GM19238 (cell line): Measurements from ENCODE around the gene ZHX3.
"Not testable (repeated sequence)": the region's sequence is repeated elsewhere in the genome, so short reads cannot be mapped to it uniquely, and the experiment has no call there.

ENCODE experiments used
- DNase-seq: peaks from one replicate; pipeline ENCODE4 v3.0.0; 2011; ENCODE audit warnings: low spot score; ENCODE audit not compliant: insufficient read length

Gene ZHX3

DNA sequence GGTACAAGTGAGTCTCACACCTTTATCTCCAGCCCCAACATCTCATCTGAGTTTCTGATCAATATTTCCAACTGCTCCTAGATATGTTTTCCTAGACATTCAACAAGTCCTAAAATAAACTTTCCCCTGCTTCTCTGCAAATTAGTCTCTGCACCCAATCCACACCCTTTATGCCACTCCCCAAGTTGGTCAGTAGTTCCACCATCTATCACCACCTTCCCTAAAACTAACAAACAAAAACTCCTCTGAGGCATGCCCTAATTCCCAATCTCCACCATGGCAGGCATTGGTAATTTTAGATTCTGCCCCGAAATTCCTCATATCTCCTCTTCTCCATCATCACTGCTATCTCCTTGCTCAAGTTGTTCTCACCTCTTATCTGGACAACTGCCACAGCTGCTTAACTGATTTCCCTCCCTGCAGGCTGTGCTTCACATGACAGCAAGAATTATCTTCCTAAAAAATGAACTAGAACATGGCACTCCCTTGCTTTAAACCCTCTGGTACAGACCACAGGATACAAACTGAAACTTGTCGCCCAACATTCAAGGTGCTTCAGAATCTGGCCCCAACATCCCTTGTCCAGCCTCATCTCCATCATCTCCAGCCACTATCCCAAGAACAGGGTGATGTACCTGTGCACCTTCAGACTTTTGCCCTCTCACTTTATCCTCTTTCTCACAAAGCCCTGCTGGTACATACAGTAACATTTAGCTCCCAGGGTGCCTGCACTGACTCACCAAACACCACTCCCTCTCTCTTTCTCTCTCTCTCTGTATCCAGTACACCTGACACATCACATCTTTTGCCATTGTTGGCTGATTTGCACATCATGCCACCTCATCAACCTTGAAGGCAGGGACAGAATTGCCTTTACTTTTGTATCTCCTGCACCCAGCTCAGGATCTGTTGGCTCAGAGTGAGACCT lies 55.5 kb downstream of the ZHX3 start:
- DNase-seq, result no peak

DNA sequence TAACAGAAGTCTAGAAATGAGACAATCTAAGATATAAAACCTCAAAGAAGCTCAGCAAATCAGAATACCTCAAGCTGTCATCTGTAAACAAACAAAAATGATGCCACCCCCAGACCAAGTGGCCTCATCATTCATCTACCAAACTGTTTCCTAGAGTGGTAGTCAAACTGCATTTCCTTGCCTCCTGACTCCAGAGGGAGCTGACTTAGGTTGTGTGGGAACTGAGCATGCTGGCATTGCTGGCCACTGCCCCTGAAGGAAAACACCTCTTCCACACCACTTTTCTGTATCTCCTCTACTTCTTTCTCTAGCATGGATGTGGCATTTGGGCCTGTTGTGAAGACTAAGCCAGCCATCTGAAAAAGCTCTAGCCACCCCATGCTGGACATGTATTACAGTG lies 56.3 kb downstream of the ZHX3 start:
- no peak for DNase-seq

DNA sequence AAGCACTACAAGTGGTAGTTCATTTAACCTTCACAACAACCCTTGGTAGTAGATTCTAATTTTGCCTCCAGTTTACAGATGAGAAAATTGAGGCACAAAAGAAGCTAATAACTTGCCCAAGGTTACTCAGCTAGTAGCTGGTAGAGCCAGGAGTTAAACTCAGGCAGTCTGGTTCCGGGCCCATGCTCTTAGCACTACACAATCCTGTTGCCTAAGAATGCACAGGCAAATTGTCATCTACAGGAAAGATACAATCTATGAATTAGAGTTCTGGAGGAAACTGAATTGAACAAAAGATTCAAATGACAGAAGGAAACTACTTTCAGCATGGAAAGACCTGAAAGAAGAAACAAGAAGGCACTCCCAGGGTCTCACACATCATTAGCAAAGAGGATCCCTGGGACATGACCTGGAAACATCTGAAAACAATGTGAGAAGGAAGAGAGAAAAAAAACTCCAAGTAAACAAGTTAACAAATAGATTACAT lies 56.8 kb downstream of the ZHX3 start:
- DNase-seq, result no peak

DNA sequence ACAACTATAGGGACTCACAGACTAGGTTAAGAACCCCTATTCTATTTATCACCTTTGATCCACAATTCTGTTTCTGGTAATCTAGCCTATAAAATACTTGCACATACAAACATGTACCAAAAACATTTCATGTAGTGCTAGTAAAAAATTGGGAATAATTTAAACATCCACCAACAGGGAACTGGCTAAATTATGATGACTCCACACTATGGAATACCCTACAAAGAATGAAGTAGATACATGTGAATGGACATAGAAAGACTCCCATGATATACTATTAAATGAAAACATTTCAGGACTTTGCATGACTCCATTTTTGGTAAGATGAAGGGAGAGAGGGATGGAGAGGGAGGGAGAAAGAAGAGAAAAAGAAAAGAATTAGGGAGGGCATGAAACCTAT lies 58.2 kb downstream of the ZHX3 start:
- DNase-seq, result no peak

DNA sequence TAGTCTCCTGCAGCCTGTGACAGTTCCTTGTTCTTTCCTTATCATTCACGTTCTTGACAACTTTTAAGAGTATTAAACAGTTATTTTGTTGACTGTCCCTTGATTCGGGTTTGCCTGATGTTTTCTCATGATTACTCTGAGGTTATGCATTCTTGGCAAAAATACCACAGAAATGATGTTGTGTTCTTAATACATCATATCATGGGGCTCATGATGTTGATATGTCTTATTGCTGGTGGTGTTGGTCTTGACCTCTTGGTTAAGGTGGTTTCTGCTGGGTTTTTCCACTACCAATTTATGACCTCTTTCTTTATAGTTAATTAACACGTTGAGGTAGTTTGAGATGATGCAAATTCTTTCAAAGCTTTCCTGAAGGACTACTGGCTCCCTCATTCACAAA lies 59.1 kb downstream of the ZHX3 start:
- DNase-seq, result no peak

DNA sequence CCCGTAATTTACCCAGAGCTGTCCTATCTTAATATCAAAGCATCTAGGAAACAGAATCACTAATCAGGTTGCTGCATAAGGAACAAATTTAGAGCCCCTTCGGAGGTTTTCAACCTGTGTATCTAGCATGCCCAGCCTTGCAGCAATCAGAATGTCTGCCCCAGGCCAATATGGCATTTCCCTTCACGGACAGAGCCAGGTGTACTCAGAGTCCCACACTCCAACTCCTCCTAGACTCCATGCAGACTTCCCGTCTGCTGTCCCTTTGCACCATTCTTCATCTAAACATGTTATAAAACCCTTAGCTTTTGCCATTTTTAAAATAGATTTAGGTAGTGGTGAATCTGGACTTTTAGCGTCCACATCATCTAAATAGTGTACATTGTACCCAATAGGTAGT lies 61.0 kb downstream of the ZHX3 start:
- no peak for DNase-seq

DNA sequence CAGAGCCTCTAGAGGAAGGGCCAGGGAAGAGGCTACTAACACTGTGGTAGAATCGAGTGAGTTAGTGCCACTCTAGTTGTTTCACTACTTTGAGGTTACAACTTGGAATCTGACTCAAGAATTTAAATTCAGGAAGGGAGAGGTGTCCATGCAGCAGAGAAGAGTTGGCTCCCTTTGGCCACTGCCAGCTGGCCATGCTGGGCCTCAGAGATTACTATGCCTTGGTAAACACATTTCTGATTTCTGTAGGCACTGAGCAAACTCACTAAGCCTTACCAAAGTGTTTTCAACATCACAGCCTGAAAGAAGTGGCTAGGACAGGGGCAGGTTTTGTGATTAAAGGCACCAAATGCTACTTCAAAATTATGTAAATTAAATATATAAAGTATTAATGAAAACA lies 61.9 kb downstream of the ZHX3 start:
- no peak for DNase-seq

DNA sequence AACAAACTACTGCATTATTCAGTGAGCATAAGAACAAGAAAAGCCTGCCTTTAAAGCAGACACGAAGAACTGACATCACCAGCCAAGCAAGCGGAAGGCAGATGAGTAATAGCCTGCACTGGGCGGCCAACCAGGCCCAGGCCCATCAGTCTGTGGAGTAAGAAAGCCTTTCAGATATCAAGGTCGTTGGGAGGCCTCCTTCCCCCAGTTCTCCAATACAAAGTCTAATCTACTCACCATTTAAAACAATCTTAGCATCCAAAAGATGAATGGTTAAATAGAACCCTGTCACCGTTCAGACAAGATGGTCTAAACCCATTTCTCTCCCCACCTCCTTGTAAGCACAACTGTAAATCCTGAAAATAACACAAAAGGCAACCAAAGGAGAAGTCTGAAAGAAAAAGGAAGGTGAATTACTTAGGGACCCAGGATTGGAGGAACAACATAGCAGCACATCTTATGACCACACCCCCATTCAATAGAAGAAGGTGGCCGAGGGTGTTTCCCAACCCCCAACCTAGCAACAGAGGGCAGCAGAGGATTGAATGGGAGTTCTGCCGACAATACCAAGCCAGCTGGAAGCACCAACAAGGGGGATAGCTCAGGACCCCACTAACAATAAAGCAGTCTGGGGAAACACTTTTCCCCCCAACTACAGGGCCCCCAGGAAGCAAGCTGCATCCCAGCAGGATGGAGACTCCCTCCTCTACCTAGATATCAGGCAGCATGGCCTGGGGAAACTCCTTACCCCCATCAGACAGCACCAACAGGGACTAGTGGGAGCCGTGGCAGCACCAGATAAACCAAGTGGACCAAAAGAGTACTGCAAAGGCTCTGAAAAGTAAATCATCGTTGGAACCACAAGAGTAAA lies 67.9 kb downstream of the ZHX3 start:
- DNase-seq, result no peak

DNA sequence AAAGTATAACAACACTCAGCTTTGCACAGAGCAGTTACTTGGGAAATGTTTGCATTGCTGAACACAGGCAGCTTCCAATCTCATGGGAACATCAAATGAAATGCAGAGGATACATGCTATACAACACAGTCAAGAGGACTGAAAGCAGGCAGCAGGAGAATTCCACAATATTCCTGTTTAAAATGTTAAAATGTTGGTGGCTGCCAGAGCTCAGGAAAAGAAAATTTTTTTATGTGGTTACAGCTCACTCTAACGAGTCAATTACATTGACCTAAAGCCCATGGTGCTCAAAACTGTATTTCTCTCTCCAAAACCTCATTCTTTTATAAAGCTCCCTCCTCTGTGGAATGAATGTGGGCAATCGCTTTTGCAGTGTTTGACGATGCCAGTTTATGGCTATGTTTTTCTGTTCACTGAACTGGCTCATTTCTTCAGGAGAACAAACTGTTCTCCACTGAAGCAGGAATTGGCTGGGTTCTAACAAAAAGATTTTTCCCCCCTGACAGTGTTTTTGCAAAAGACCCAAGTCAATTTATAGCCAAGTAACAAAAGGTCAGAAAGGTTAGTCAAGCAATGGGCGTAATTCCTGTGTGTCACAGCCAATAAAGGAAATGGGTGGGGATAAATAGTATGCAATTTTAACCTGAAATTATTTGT lies 69.0 kb downstream of the ZHX3 start:
- no peak for DNase-seq

DNA sequence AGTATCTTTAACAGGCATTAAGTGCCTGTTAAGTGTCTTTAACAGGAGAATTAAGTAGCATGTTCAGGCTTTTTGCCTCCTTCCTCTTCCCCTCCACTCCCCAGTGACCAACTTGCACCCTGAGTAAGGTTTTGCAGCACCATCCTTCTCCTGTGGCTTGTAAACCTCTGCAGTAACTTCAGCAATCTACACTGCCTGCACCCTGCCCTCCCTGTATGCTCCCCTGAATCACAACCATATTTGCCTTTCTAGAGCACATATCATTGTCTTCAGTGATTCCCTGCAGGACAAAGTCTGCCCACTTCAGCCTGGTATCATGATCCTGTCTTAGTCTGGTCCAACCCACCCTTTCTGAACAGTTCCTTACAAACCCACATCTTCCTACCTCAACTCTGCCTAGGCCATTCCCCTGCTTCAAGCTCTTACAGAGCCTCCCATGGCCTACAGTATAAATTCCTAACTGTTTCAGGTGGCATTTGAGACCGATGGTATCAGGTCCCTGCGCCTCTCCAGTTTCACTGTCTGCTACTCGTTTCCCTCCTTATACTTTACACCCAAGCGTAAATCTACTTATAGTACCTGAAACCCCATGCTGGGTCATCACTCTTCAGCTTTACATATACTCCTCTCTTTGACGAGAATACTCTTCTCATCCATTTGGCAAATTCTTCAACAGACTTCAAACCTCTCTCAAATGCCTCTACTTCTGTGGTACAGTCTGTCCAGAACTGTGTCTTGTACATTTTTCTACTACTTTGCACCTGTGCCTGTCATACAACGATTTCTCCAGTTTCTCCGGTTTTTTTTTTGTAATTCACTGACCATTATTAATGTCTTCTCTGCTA lies 69.8 kb downstream of the ZHX3 start:
- DNase-seq, result no peak

DNA sequence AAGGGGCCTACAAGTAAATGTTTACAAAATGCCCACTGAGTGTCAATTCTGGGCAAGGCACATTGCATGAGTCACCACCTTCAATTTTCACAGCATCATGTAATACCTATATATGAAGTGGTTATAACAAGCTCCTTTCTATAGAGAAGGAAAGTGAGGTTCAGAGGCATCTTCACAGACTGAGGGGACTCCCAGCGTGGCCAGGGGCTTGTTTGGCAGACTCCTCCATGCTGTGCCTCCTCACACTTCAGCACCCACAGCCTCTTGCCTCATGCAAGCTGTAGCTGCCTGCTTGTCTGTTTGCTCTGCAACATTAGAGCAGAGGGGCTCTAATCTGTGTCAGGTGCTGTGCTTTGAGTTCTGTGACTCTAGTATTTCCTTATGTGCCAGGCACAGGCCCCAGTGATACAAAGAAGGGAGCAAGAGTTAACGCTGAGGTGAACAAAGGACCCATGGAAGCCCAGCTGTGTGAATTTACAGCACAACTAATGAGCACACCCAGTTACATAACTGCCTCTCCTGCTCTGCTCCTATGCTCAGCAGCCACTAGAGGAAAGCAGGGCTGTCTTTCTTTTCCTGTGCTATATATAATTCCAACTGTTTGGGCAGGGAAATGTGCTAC lies 72.3 kb downstream of the ZHX3 start:
- DNase-seq, result no peak

DNA sequence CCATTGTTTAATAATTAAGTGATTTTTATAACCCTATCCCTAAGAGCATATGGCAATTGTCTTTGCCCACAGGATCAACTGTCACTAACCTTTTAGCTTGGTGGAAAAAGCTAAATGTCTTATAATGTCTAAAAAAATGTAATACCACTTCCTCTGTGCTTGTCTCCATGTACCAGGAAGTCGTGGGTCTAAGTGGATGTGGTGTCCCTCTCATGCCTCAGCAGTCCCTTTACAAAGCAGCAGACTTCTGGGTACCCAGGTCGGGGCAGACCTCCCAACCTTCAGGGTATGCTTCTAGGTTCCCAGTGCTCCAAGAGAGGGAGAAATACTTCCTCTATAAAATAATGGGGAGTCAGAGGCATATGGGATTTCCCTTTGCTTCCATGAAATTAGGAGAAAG lies 74.7 kb downstream of the ZHX3 start:
- DNase-seq, result no peak

DNA sequence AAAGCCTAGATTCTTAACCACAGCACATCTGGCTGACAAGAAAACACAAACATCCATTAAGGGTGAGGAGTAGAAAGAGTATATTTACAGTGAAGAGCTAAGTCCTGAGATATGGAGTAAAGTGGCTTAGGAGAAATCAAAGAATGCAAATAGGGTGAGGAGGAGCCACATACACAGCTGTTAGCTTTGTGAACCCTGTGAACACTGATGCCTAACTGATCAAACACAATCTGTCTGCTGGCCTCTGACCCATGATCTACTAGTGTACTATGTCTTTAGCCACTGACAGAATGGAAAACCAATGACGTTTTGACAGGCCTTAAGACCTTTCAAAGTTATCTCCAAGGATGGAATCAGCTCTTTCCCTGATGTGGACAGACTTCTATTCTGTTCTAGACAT lies 75.2 kb downstream of the ZHX3 start:
- DNase-seq, result no peak

DNA sequence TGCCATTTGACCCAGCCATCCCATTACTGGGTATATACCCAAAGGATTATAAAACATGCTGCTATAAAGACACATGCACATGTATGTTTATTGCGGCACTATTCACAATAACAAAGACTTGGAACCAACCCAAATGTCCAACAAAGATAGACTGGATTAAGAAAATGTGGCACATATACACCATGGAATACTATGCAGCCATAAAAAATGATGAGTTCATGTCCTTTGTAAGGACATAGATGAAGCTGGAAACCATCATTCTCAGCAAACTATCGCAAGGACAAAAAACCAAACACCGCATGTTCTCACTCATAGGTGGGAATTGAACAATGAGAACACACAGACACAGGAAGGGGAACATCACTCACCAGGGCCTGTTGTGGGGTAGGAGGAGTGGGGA lies 80.3 kb downstream of the ZHX3 start:
- DNase-seq, result not testable (repeated sequence)

DNA sequence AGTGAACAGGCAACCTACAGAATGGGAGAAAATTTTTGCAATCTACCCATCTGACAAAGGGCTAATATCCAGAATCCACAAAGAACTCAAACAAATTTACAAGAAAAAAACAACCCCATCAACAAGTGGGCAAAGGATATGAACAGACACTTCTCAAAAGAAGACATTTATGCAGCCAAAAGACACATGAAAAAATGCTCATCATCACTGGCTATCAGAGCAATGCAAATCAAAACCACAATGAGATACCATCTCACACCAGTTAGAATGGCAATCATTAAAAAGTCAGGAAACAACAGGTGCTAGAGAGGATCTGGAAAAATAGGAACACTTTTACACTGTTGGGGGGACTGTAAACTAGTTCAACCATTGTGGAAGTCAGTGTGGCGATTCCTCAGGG lies 80.7 kb downstream of the ZHX3 start:
- DNase-seq, result not testable (repeated sequence)

DNA sequence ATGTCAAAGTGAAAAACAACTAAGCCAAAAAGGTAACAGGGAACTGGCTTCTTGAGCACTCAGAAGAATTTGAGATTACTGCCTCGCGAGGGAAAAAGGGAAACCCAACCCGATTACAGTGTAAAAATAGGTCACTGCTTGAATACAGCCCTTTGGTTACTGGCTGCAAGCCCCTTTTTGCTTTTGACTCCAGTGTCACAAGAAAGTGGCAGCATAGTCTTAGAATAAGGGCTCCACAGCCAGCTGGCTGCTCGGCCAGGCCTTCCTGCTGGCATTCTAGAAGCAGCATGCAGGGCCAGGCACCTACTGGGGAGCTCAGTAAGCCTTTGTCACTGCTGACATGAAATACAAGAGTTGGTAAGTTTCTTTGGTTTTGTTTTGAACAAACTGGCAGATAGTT lies 83.0 kb downstream of the ZHX3 start:
- no peak for DNase-seq

DNA sequence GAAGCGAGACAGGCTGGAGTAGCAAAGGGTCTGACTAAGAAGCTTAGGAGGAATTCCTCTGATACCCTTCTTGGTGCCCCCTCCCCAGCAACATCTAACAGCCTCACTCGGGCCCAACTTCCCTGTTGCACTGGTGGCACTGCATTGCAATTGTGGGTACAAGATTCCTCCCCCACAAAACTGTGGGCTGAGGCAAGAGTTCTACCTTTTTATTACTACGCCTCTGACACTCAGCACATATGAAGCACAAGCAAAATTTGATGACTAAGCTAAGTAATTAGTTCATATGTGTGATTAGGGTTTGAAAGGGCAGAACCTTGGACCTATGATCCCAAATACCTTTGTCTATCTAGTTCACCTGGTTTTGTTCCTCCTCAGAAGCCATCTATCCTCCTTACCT lies 83.5 kb downstream of the ZHX3 start:
- no peak for DNase-seq

DNA sequence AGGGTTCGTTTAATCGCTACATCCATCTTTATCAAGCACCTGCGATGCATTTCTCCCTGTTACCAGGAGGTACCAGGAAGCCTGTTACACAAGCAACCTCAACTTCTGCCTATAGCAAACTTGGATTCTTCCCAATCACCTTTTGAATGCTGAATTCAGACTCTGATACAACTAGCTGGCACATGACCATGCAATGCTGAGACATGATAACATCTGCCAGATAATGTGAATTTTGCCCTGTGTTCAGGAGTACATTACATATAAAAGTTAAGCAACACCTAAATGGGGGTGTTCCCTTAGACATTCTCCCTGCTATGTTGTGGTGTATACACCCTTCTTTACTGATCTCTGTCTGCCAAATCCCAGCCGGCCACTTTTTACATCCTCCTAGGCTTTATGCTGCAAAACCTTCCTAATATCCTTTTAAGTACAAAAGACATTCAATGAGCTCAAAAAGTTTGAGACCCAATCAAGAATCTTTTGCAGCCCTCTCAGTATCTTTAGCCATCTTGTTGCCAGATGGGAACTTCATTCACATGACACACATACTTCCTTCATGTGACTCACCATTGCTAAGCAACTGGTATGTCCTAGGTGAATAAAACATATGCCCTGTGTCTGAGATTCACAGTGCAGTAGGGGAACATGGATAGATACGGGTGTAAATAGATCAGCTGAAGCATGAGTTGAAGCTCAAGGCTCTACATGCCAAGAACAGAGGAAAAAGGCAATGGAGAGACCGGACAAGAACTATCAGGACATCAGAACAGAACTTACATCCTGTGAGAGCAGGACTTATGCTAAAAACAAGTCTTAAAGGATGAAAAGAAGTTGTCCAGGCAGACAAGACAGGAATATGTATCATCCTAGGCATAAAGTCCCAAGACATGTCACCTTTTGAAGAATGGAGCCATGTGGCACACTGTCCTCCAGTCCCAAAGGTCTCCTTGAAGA lies 84.3 kb downstream of the ZHX3 start:
- DNase-seq, result no peak

DNA sequence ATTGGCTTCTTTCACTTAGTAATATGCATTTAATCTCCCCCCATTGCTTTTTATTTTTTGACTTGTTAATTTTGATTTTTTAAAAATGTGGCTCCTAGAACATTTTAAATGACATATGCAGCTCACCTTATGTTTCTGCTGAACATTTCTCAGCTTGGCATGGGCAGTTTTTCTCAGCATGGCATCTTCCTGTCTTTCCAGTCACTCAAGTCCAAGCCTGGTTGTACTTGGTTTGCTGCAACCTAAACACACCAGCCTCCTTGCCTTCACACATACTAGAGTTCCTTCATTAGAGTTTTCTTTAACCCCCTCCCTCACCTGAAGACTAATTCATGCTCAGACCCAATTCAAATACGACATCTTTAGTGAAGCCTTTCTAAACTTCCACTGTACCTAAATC lies 86.4 kb downstream of the ZHX3 start:
- DNase-seq, result no peak
